SK-N-SH treated with all-trans-retinoic acid at 6 μM for 48 hours (cell line): Measurements from ENCODE around the gene ATRNL1.

ENCODE experiments used
- ATAC-seq: fragments of 200-7000 bp; cut with Tn5 transposase; 3 replicates; pipeline ENCODE4 v1.9.1; 2020; ENCODE audit warnings: mild to moderate bottlenecking, moderate library complexity
- ARNTL ChIP-seq: fragments of 450-650 bp; formaldehyde crosslinking; IDR thresholded peaks from 2 replicates; pipeline ENCODE4 v1.5.0; 2020; ENCODE audit warnings: low read depth, mild to moderate bottlenecking, moderate library complexity, borderline replicate concordance
- BACH2 ChIP-seq: fragments of 250-450 bp; sonication (Bioruptor Pico); IDR thresholded peaks from 2 replicates; pipeline ENCODE4 v1.9.0; 2021; ENCODE audit warnings: mild to moderate bottlenecking, borderline replicate concordance
- ESRRG ChIP-seq: fragments of 250-450 bp; sonication (Bioruptor Pico); IDR thresholded peaks from 2 replicates; pipeline ENCODE4 v1.6.1; 2021; ENCODE audit warnings: mild to moderate bottlenecking
- GLIS3 ChIP-seq: fragments of 250-450 bp; sonication (Bioruptor Pico); IDR thresholded peaks from 2 replicates; pipeline ENCODE4 v1.5.0; 2020; ENCODE audit warnings: mild to moderate bottlenecking, moderate library complexity
- ISL1 ChIP-seq: fragments of 250-450 bp; sonication (Bioruptor Pico); IDR thresholded peaks from 2 replicates; pipeline ENCODE4 v2.1.2; 2022; ENCODE audit warnings: mild to moderate bottlenecking, moderate library complexity
- PPARA ChIP-seq: fragments of 250-450 bp; sonication (Bioruptor Pico); IDR thresholded peaks from 2 replicates; pipeline ENCODE4 v1.5.0; 2020; ENCODE audit warnings: mild to moderate bottlenecking, borderline replicate concordance
- RARB ChIP-seq: fragments of 250-450 bp; sonication (Bioruptor Pico); IDR thresholded peaks from 2 replicates; pipeline ENCODE4 v1.8.0; 2021; ENCODE audit warnings: mild to moderate bottlenecking, moderate library complexity
- SNAI2 ChIP-seq: fragments of 250-450 bp; sonication (Bioruptor Pico); IDR thresholded peaks from 2 replicates; pipeline ENCODE4 v1.5.0; 2020; ENCODE audit warnings: mild to moderate bottlenecking, moderate library complexity
- TCF4 ChIP-seq: fragments of 250-450 bp; sonication (Bioruptor Pico); IDR thresholded peaks from 2 replicates; pipeline ENCODE4 v1.8.0; 2021; ENCODE audit warnings: mild to moderate bottlenecking, moderate library complexity, borderline replicate concordance
- TOX ChIP-seq: fragments of 250-450 bp; sonication (Bioruptor Pico); IDR thresholded peaks from 2 replicates; pipeline ENCODE4 v1.8.0; 2021; ENCODE audit warnings: mild to moderate bottlenecking, moderate library complexity, borderline replicate concordance
- ZC3H10 ChIP-seq: fragments of 250-450 bp; sonication (Bioruptor Pico); IDR thresholded peaks from 2 replicates; pipeline ENCODE4 v1.5.1; 2021; ENCODE audit warnings: mild to moderate bottlenecking, moderate library complexity
- ZFP30 ChIP-seq: fragments of 450-650 bp; formaldehyde crosslinking; IDR thresholded peaks from 2 replicates; pipeline ENCODE4 v1.5.0; 2022; ENCODE audit warnings: mild to moderate bottlenecking, moderate library complexity
- ZNF565 ChIP-seq: fragments of 450-650 bp; formaldehyde crosslinking; conservative IDR thresholded peaks from 2 replicates; pipeline ENCODE4 v1.5.0; 2020; ENCODE audit warnings: low read depth, mild to moderate bottlenecking, moderate library complexity
- ZNF70 ChIP-seq: fragments of 450-650 bp; formaldehyde crosslinking; IDR thresholded peaks from 2 replicates; pipeline ENCODE4 v1.5.0; 2020; ENCODE audit warnings: mild to moderate bottlenecking, moderate library complexity
- ZNF8 ChIP-seq: fragments of 450-650 bp; formaldehyde crosslinking; IDR thresholded peaks from 2 replicates; pipeline ENCODE4 v1.5.0; 2020; ENCODE audit warnings: mild to moderate bottlenecking, moderate library complexity
- TF ChIP-seq, protein P1 (sequence below): fragments of 250-450 bp; sonication (Bioruptor Pico); IDR thresholded peaks from 2 replicates; pipeline ENCODE4 v1.5.1; 2020; ENCODE audit warnings: low read depth, mild to moderate bottlenecking, moderate library complexity
- TF ChIP-seq, protein P2 (sequence below): fragments of 250-450 bp; sonication (Bioruptor Pico); IDR thresholded peaks from 2 replicates; pipeline ENCODE4 v1.5.0; 2020; ENCODE audit warnings: mild to moderate bottlenecking, moderate library complexity
- TF ChIP-seq, protein P3 (sequence below): fragments of 250-450 bp; sonication (Bioruptor Pico); IDR thresholded peaks from 2 replicates; pipeline ENCODE4 v1.5.1; 2021; ENCODE audit warnings: mild to moderate bottlenecking, moderate library complexity
- TF ChIP-seq, protein P4 (sequence below): fragments of 250-450 bp; sonication (Bioruptor Pico); IDR thresholded peaks from 2 replicates; pipeline ENCODE4 v1.8.0; 2020; ENCODE audit warnings: mild to moderate bottlenecking, moderate library complexity, borderline replicate concordance

The ATRNL1 gene

DNA sequence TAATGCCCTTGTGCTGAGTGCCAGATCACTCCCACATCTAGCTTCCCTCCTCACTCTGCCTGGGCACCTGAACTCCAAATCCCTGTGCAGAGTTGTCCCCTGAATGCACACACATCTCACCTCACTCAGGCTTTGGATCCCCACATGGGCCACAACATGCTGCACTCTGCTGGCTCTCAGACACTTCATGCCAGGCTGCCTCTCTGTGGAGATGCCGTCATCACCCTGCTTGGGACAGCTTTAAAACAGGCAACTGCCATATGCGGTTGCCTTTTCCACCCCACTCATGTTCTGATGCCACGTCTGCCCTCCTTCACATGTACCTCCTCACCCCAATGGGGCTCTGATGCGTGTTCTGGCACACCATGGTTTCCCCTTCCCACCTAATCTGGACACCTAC lies 702.8 kb downstream of the ATRNL1 start (continued):
- TF ChIP-seq, protein P1, sequence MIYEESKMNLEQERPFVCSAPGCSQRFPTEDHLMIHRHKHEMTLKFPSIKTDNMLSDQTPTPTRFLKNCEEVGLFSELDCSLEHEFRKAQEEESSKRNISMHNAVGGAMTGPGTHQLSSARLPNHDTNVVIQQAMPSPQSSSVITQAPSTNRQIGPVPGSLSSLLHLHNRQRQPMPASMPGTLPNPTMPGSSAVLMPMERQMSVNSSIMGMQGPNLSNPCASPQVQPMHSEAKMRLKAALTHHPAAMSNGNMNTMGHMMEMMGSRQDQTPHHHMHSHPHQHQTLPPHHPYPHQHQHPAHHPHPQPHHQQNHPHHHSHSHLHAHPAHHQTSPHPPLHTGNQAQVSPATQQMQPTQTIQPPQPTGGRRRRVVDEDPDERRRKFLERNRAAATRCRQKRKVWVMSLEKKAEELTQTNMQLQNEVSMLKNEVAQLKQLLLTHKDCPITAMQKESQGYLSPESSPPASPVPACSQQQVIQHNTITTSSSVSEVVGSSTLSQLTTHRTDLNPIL (CRISPR knock-in tag), result no peak

DNA sequence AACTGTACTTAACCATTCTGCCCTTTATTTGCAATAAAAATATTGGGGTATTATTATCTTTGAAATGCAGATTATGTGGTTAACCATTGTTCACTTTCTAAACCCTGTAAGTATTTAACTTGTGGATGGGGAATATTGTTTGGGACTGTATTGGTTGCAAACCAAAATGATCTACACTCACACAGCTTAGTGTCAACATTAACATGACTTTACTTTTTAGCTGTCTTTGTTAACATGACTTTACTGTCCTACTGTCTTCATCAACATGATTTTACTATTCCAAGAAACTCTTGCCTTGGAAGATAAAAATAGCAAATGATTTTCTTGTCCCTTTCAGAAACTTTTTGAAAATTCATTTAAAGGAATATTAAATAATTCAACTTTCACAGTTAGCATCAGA lies 708.3 kb downstream of the ATRNL1 start:
- TF ChIP-seq ZNF70 (CRISPR knock-in tag) (no peak), BACH2 (no peak), ZNF565 (no peak), PPARA (CRISPR knock-in tag) (no peak), TCF4 (no peak), ZNF8 (CRISPR knock-in tag) (no peak), TOX (CRISPR knock-in tag) (no peak), ISL1 (no peak)
- TF ChIP-seq, protein P2, sequence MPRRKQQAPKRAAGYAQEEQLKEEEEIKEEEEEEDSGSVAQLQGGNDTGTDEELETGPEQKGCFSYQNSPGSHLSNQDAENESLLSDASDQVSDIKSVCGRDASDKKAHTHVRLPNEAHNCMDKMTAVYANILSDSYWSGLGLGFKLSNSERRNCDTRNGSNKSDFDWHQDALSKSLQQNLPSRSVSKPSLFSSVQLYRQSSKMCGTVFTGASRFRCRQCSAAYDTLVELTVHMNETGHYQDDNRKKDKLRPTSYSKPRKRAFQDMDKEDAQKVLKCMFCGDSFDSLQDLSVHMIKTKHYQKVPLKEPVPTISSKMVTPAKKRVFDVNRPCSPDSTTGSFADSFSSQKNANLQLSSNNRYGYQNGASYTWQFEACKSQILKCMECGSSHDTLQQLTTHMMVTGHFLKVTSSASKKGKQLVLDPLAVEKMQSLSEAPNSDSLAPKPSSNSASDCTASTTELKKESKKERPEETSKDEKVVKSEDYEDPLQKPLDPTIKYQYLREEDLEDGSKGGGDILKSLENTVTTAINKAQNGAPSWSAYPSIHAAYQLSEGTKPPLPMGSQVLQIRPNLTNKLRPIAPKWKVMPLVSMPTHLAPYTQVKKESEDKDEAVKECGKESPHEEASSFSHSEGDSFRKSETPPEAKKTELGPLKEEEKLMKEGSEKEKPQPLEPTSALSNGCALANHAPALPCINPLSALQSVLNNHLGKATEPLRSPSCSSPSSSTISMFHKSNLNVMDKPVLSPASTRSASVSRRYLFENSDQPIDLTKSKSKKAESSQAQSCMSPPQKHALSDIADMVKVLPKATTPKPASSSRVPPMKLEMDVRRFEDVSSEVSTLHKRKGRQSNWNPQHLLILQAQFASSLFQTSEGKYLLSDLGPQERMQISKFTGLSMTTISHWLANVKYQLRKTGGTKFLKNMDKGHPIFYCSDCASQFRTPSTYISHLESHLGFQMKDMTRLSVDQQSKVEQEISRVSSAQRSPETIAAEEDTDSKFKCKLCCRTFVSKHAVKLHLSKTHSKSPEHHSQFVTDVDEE (CRISPR knock-in tag), result no peak
- ATAC-seq, result no peak

DNA sequence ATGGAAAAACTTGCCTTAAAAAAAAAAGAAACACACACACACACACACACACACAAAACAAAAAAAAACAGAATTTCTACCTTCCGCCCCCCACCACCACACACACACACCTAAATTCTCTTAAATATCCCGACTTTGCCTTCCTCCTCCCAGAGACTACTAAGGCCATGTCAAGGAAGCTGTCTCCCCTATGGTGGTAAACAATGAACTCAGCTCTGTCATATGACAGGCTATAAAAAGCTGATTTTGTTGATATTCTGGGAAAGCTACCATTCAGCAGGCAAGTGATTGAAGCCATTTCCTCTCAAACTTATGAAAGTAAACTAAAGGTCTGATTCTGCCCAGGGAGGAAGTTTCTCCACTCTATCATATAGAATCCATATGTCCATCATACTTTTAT lies 708.8 kb downstream of the ATRNL1 start:
- no peak for TF ChIP-seq ESRRG
- TF ChIP-seq ZC3H10, result no peak
- TF ChIP-seq TOX (CRISPR knock-in tag), result no peak
- TF ChIP-seq PPARA (CRISPR knock-in tag), result no peak
- TF ChIP-seq ISL1, result no peak
- ATAC-seq, result no peak

DNA sequence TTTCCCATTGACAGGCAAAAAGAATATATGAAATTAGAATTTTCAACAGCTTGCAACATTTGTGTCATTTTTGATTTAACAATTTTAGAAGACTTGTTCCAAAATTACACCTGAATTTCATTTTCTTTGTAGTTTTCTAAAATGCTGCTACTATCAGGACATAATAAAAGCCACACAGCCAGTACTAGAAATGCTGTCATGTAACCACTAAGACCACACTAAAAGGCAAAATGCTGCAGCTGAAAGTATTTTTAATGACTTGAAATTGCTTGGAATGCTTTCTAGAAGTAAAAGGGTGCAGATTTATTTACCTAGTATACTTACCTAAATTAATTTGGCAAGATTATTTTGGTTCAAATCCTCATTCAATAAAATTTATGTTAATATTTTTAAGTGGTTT lies 709.7 kb downstream of the ATRNL1 start:
- TF ChIP-seq ZFP30 (CRISPR knock-in tag) (no peak), TOX (CRISPR knock-in tag) (no peak), BACH2 (no peak), ZC3H10 (no peak), ISL1 (no peak), RARB (no peak), ZNF565 (no peak), ZNF70 (CRISPR knock-in tag) (no peak), ESRRG (no peak), ARNTL (CRISPR knock-in tag) (no peak), TCF4 (no peak), SNAI2 (CRISPR knock-in tag) (no peak)
- TF ChIP-seq, protein P3, sequence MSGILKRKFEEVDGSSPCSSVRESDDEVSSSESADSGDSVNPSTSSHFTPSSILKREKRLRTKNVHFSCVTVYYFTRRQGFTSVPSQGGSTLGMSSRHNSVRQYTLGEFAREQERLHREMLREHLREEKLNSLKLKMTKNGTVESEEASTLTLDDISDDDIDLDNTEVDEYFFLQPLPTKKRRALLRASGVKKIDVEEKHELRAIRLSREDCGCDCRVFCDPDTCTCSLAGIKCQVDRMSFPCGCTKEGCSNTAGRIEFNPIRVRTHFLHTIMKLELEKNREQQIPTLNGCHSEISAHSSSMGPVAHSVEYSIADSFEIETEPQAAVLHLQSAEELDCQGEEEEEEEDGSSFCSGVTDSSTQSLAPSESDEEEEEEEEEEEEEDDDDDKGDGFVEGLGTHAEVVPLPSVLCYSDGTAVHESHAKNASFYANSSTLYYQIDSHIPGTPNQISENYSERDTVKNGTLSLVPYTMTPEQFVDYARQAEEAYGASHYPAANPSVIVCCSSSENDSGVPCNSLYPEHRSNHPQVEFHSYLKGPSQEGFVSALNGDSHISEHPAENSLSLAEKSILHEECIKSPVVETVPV, result no peak
- TF ChIP-seq, protein P4, sequence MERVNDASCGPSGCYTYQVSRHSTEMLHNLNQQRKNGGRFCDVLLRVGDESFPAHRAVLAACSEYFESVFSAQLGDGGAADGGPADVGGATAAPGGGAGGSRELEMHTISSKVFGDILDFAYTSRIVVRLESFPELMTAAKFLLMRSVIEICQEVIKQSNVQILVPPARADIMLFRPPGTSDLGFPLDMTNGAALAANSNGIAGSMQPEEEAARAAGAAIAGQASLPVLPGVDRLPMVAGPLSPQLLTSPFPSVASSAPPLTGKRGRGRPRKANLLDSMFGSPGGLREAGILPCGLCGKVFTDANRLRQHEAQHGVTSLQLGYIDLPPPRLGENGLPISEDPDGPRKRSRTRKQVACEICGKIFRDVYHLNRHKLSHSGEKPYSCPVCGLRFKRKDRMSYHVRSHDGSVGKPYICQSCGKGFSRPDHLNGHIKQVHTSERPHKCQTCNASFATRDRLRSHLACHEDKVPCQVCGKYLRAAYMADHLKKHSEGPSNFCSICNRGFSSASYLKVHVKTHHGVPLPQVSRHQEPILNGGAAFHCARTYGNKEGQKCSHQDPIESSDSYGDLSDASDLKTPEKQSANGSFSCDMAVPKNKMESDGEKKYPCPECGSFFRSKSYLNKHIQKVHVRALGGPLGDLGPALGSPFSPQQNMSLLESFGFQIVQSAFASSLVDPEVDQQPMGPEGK (CRISPR knock-in tag), result no peak
- TF ChIP-seq, protein P1 (CRISPR knock-in tag), result no peak
- no peak for ATAC-seq

DNA sequence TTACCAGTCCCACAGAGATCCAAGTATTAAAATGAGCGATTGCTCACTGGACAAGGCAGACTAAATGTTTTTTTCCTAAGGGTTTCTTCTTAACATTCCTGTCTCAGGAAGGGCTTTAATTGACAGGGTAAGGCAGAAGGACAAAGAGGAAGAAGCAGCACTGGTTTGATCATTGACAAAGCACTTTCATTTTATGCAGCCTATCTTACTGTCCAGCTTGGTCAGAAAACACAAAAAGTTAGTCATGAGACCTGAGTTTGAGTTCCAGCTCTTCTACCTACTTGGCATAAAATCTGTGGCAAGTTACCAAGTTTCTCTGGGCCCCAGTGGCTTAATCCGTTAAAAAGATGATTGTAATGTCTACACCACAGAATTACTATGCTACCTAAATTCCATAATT lies 721.4 kb downstream of the ATRNL1 start:
- ATAC-seq, result no peak
- TF ChIP-seq BACH2 (no peak), TOX (CRISPR knock-in tag) (no peak), PPARA (CRISPR knock-in tag) (no peak), ESRRG (no peak), ARNTL (CRISPR knock-in tag) (no peak), ZC3H10 (no peak), GLIS3 (CRISPR knock-in tag) (no peak)
- TF ChIP-seq, protein P4 (CRISPR knock-in tag), result no peak
